Osteoblast (primary cell): ENCODE data around the gene WWOX. TPM values are rescaled to one million over a fixed set of nuclear protein-coding genes. Genes with fewer than 3 reads are reported as not detected.

ENCODE experiments used
- DNase-seq: peaks from one replicate; pipeline ENCODE4 v3.0.0; 2011; ENCODE audit warnings: low spot score, mixed read lengths; ENCODE audit not compliant: insufficient read length; ENCODE audit errors: missing footprints
- H2AFZ ChIP-seq: 2 replicates; pipeline ENCODE4 v1.6.0; 2011; ENCODE audit warnings: mild to moderate bottlenecking, low read length
- H3K27ac ChIP-seq: 2 replicates; pipeline ENCODE4 v1.5.1; 2011; ENCODE audit warnings: mild to moderate bottlenecking, low read depth, low read length, moderate library complexity
- H3K27me3 ChIP-seq: 2 replicates; pipeline ENCODE4 v1.6.0; 2012; ENCODE audit warnings: mild to moderate bottlenecking, control low read depth, inconsistent platforms, low read length, moderate library complexity; ENCODE audit not compliant: insufficient read depth
- H3K36me3 ChIP-seq: 2 replicates; pipeline ENCODE4 v1.5.1; 2011; ENCODE audit warnings: mild to moderate bottlenecking, low read length, control low read depth, moderate library complexity; ENCODE audit not compliant: insufficient read depth
- H3K4me1 ChIP-seq: 2 replicates; pipeline ENCODE4 v1.5.1; 2011; ENCODE audit warnings: mild to moderate bottlenecking, low read length, control low read depth, moderate library complexity; ENCODE audit not compliant: insufficient read depth
- H3K4me2 ChIP-seq: 2 replicates; pipeline ENCODE4 v1.6.0; 2011; ENCODE audit warnings: mild to moderate bottlenecking, low read length; ENCODE audit not compliant: insufficient read depth
- H3K4me3 ChIP-seq: fragments of 200-600 bp; sonication (generic); 3 replicates; pipeline ENCODE4 v1.5.1; 2012; ENCODE audit warnings: mild to moderate bottlenecking, low read length, inconsistent platforms; ENCODE audit not compliant: insufficient read depth
- H3K79me2 ChIP-seq: 2 replicates; pipeline ENCODE4 v1.6.0; 2012; ENCODE audit warnings: mild to moderate bottlenecking, low read length, control low read depth, inconsistent platforms; ENCODE audit not compliant: insufficient read depth
- H3K9me3 ChIP-seq: 2 replicates; pipeline ENCODE4 v1.5.1; 2011; ENCODE audit warnings: low read depth, low read length, control low read depth
- H4K20me1 ChIP-seq: 2 replicates; pipeline ENCODE4 v1.6.0; 2012; ENCODE audit warnings: mild to moderate bottlenecking, low read length, control low read depth; ENCODE audit not compliant: insufficient read depth
- CTCF ChIP-seq: IDR thresholded peaks from 2 replicates; pipeline ENCODE4 v1.5.1; 2011; ENCODE audit warnings: mild to moderate bottlenecking, low read depth, low read length, moderate library complexity; ENCODE audit errors: extremely low read depth
- total RNA-seq: library from RNA; depleted of rRNA; stranded (reverse); fragments of >200 nt; gene quantifications from 2 replicates; pipeline ENCODE4 v1.2.3, GENCODE V29; 2012

Gene WWOX
- total RNA-seq, 1 donor = 23.9 TPM

GRCh38 chr16:79089735-79090284, 990.4 kb downstream of the WWOX start:
- Histone ChIP-seq H3K9me3 (no peaks in the 10 kb centered on the region), H3K27me3 (no peaks in the 10 kb centered on the region), H3K4me3 (no peak overlapping the region), H3K36me3 (no peaks in the 10 kb centered on the region), H2AFZ (no peak overlapping the region), H3K4me2 (no peak overlapping the region), H3K27ac (no peak overlapping the region), H3K79me2 (no peaks in the 10 kb centered on the region), H4K20me1 (no peaks in the 10 kb centered on the region), H3K4me1 (no peaks in the 10 kb centered on the region)
- no peak for TF ChIP-seq CTCF
- DNase-seq = no peak

GRCh38 chr16:79090966-79091365, 991.5 kb downstream of the WWOX start:
- Histone ChIP-seq H3K4me3 (no peak overlapping the region), H3K9me3 (no peaks in the 10 kb centered on the region), H3K4me2 (no peak overlapping the region), H3K79me2 (no peaks in the 10 kb centered on the region), H3K27me3 (no peaks in the 10 kb centered on the region), H2AFZ (no peak overlapping the region), H4K20me1 (no peaks in the 10 kb centered on the region), H3K27ac (no peak overlapping the region), H3K36me3 (no peaks in the 10 kb centered on the region), H3K4me1 (no peaks in the 10 kb centered on the region)
- DNase-seq = no peak
- TF ChIP-seq CTCF = no peak

DNA sequence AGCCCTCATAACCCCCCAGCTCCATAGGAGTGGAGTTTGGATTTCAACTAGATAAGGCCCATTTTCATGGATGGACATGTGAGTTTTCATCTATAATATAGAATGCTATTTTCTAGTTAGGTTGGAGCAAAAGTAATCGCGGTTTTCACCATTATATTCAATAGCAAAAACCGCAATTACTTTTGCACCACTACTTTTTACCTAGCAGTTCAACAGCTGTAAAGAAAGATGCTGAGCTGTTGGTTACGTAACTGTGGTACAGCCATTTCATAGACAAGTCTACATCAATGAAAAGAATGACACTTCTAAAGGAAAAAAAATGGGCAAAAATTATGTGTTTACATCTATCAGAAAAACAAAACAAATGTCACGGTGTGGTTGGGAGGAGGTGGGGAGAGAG, 993.4 kb downstream of the WWOX start:
- DNase-seq = no peak
- Histone ChIP-seq H3K27me3 (no peaks in the 10 kb centered on the region), H3K27ac (no peak overlapping the region), H3K79me2 (no peaks in the 10 kb centered on the region), H3K4me2 (no peak overlapping the region), H3K9me3 (no peaks in the 10 kb centered on the region), H3K4me3 (no peak overlapping the region), H3K36me3 (no peaks in the 10 kb centered on the region), H2AFZ (no peak overlapping the region), H4K20me1 (no peaks in the 10 kb centered on the region), H3K4me1 (no peaks in the 10 kb centered on the region)
- TF ChIP-seq CTCF = no peak

DNA sequence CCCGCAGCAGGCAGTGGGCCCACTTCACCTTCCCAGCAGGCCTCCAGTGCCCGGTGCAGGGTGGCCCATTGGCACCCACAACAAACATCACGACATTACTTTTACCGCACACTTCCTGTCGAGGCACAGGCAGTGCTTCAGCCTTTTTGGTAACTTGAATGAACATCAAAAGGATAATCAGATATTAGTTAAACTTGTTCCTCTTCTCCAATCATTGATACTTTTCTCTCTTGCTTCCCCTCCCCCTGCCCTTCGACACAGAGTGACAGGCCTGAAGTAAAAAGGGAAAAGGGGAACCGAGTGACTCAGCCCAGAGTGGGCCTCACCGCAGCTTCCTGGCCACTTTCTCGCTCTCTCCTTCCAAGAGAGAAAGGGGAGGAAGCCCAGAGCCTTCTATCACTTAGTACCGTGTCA, 994.1 kb downstream of the WWOX start:
- Histone ChIP-seq H3K27me3 (no peaks in the 10 kb centered on the region), H3K9me3 (no peaks in the 10 kb centered on the region), H3K4me2 (no peak overlapping the region), H3K79me2 (no peaks in the 10 kb centered on the region), H3K4me3 (no peak overlapping the region), H2AFZ (no peak overlapping the region), H3K36me3 (no peaks in the 10 kb centered on the region), H3K4me1 (no peaks in the 10 kb centered on the region), H3K27ac (no peak overlapping the region), H4K20me1 (no peaks in the 10 kb centered on the region)
- no peak for TF ChIP-seq CTCF
- no peak for DNase-seq
